H9 (cell line): ENCODE data around the gene MRPL14. TPM values are rescaled to one million over a fixed set of nuclear protein-coding genes. Genes with fewer than 3 reads are reported as not detected.

Experiments
- DNase-seq: peaks from one replicate; pipeline ENCODE4 v3.0.0-alpha.2; 2017
- H2AFZ ChIP-seq: one replicate; pipeline ENCODE4 v1.6.1; 2013; ENCODE audit warnings: mild to moderate bottlenecking, low read length, control low read depth, moderate library complexity
- H2AK5ac ChIP-seq: 2 replicates; pipeline ENCODE4 v1.6.1; 2013; ENCODE audit warnings: low read length, control low read depth, mixed read lengths; ENCODE audit not compliant: insufficient read length
- H2BK120ac ChIP-seq: one replicate; pipeline ENCODE4 v1.6.1; 2013; ENCODE audit warnings: low read depth, mild to moderate bottlenecking, low read length, control low read depth, inconsistent platforms; ENCODE audit not compliant: poor library complexity, severe bottlenecking
- H2BK12ac ChIP-seq: 2 replicates; pipeline ENCODE4 v1.6.1; 2013; ENCODE audit warnings: low read length, control low read depth, mixed read lengths, low read depth; ENCODE audit not compliant: insufficient read length
- H2BK15ac ChIP-seq: 2 replicates; pipeline ENCODE4 v1.6.1; 2013; ENCODE audit warnings: low read depth, low read length, control low read depth
- H2BK20ac ChIP-seq: one replicate; pipeline ENCODE4 v1.6.1; 2013; ENCODE audit warnings: low read depth, mild to moderate bottlenecking, low read length, control low read depth, inconsistent platforms; ENCODE audit not compliant: poor library complexity, severe bottlenecking
- H2BK5ac ChIP-seq: 2 replicates; pipeline ENCODE4 v1.6.1; 2013; ENCODE audit warnings: low read length, control low read depth, mixed read lengths; ENCODE audit not compliant: insufficient read length
- H3K14ac ChIP-seq: 2 replicates; pipeline ENCODE4 v1.6.1; 2013; ENCODE audit warnings: low read length, control low read depth; ENCODE audit not compliant: insufficient read depth
- H3K18ac ChIP-seq: 2 replicates; pipeline ENCODE4 v1.6.1; 2013; ENCODE audit warnings: low read depth, mild to moderate bottlenecking, mixed read lengths, low read length, control low read depth; ENCODE audit not compliant: insufficient read length
- H3K23ac ChIP-seq: 2 replicates; pipeline ENCODE4 v1.6.1; 2013; ENCODE audit warnings: low read length, control low read depth, mixed read lengths, low read depth; ENCODE audit not compliant: insufficient read length
- H3K23me2 ChIP-seq: 2 replicates; pipeline ENCODE4 v1.6.1; 2013; ENCODE audit warnings: low read depth, mild to moderate bottlenecking, mixed read lengths, low read length, control low read depth; ENCODE audit not compliant: insufficient read length, poor library complexity, severe bottlenecking
- H3K27ac ChIP-seq: 2 replicates; pipeline ENCODE4 v1.5.1; 2013; ENCODE audit warnings: low read length, control low read depth, mixed read lengths, low read depth; ENCODE audit not compliant: insufficient read length
- H3K27me3 ChIP-seq: 2 replicates; pipeline ENCODE4 v1.6.1; 2013; ENCODE audit warnings: low read length, control low read depth, inconsistent platforms; ENCODE audit not compliant: insufficient read depth
- H3K4ac ChIP-seq: 2 replicates; pipeline ENCODE4 v1.6.1; 2013; ENCODE audit warnings: low read depth, mild to moderate bottlenecking, control low read depth, inconsistent platforms, low read length, moderate library complexity
- H3K4me1 ChIP-seq: 2 replicates; pipeline ENCODE4 v1.6.1; 2013; ENCODE audit warnings: low read length, control low read depth, inconsistent platforms; ENCODE audit not compliant: insufficient read depth
- H3K4me2 ChIP-seq: 2 replicates; pipeline ENCODE4 v1.6.1; 2013; ENCODE audit warnings: low read length, control low read depth, mixed read lengths; ENCODE audit not compliant: insufficient read length, insufficient read depth
- H3K56ac ChIP-seq: 2 replicates; pipeline ENCODE4 v1.6.1; 2013; ENCODE audit warnings: low read depth, mild to moderate bottlenecking, mixed read lengths, low read length, control low read depth; ENCODE audit not compliant: insufficient read length
- H3K79me1 ChIP-seq: 2 replicates; pipeline ENCODE4 v1.6.1; 2013; ENCODE audit warnings: low read depth, mild to moderate bottlenecking, moderate library complexity, low read length, control low read depth, inconsistent platforms; ENCODE audit not compliant: insufficient read depth, poor library complexity, severe bottlenecking
- H3K79me2 ChIP-seq: 2 replicates; pipeline ENCODE4 v1.6.1; 2013; ENCODE audit warnings: low read length, control low read depth, inconsistent platforms; ENCODE audit not compliant: insufficient read depth
- H3K9ac ChIP-seq: 2 replicates; pipeline ENCODE4 v1.6.1; 2013; ENCODE audit warnings: low read length, control low read depth, mixed read lengths; ENCODE audit not compliant: insufficient read length; ENCODE audit errors: extremely low read depth
- H3K9me3 ChIP-seq: one replicate; pipeline ENCODE4 v1.6.1; 2013; ENCODE audit warnings: low read depth, low read length, inconsistent platforms; ENCODE audit not compliant: control insufficient read depth
- H3T11ph ChIP-seq: one replicate; pipeline ENCODE4 v1.6.1; 2013; ENCODE audit warnings: mild to moderate bottlenecking, low read length, control low read depth, inconsistent platforms
- H4K20me1 ChIP-seq: one replicate; pipeline ENCODE4 v1.6.1; 2013; ENCODE audit not compliant: control insufficient read depth, insufficient read length, insufficient read depth
- H4K5ac ChIP-seq: 2 replicates; pipeline ENCODE4 v1.6.1; 2013; ENCODE audit warnings: low read depth, mild to moderate bottlenecking, mixed read lengths, low read length, control low read depth; ENCODE audit not compliant: insufficient read length
- H4K8ac ChIP-seq: replicated peaks from 2 replicates; pipeline ENCODE4 v1.6.1; 2013; ENCODE audit warnings: low read length, control low read depth, mixed read lengths, low read depth; ENCODE audit not compliant: insufficient read length
- H4K91ac ChIP-seq: 2 replicates; pipeline ENCODE4 v1.6.1; 2013; ENCODE audit warnings: low read depth, mild to moderate bottlenecking, moderate library complexity, mixed read lengths, low read length, control low read depth; ENCODE audit not compliant: insufficient read length
- H3K27ac Mint-ChIP-seq, 3 experiments: 2 replicates in 2 of 3; 3 replicates in 1 of 3; pipeline ENCODE4 v1.8.0; 2020 to 2021; ENCODE audit warnings: mixed read lengths in 3 of 3, mild to moderate bottlenecking in 1 of 3, moderate library complexity in 1 of 3
- H3K27me3 Mint-ChIP-seq: 2 replicates; pipeline ENCODE4 v1.8.0; 2021; ENCODE audit warnings: low read depth, mild to moderate bottlenecking, moderate library complexity, mixed read lengths
- H3K36me3 Mint-ChIP-seq, 3 experiments: 2 replicates in 2 of 3; 3 replicates in 1 of 3; pipeline ENCODE4 v1.8.0; 2020 to 2021; ENCODE audit warnings: low read depth in 3 of 3, mixed read lengths in 3 of 3; ENCODE audit not compliant: insufficient read depth in 1 of 3
- H3K4me1 Mint-ChIP-seq, 2 experiments: 2 replicates each; pipeline ENCODE4 v1.8.0; 2020; ENCODE audit warnings: mixed read lengths in 2 of 2
- H3K4me3 Mint-ChIP-seq, 2 experiments: 2 replicates in 1 of 2; 3 replicates in 1 of 2; pipeline ENCODE4 v1.8.0; 2020 to 2021; ENCODE audit warnings: mild to moderate bottlenecking in 2 of 2, mixed read lengths in 2 of 2, moderate library complexity in 1 of 2
- H3K9me3 Mint-ChIP-seq, 2 experiments: 2 replicates in 1 of 2; 3 replicates in 1 of 2; pipeline ENCODE4 v1.8.0; 2020; ENCODE audit warnings: mild to moderate bottlenecking in 2 of 2, mixed read lengths in 2 of 2, moderate library complexity in 1 of 2
- CTCF ChIP-seq: fragments of 200-600 bp; sonication (generic); conservative IDR thresholded peaks from 3 replicates; pipeline ENCODE4 v1.8.0; 2021; ENCODE audit warnings: antibody characterized with exemption, mild to moderate bottlenecking
- WGBS: extraction: QIAGEN DNeasy Blood & Tissue Kit; methylation state at CpG from one replicate; pipeline ENCODE4 v1.1.7; 2013; ENCODE audit warnings: missing lambda C conversion rate, low lambda C conversion rate, mixed read lengths; ENCODE audit not compliant: insufficient read length; ENCODE audit errors: extremely low coverage; 5-methylcytosine and 5-hydroxymethylcytosine counted together
- total RNA-seq: library from RNA; stranded (reverse); gene quantifications from 2 replicates; pipeline ENCODE4 v1.2.1, GENCODE V29; 2021

MRPL14 gene
- total RNA-seq, 1 experiment from 2014 or later, result 80.1 TPM

GRCh38 chr6:44150317-44150917, 23.2 kb upstream of the MRPL14 start:
- Histone ChIP-seq H2BK120ac (no peak overlapping the region), H3K9ac (no peak overlapping the region), H2AK5ac (no peak overlapping the region), H3K23ac (no peak overlapping the region), H3K14ac (no peak overlapping the region), H2BK5ac (no peak overlapping the region), H3K18ac (no peak overlapping the region), H3K23me2 (no peaks in the 10 kb centered on the region), H4K8ac (no peak overlapping the region), H3K4me2 (no peak overlapping the region), H3K79me2 (no peaks in the 10 kb centered on the region), H2BK20ac (no peak overlapping the region), H3K79me1 (no peaks in the 10 kb centered on the region), H4K20me1 (peaks cover 7% of the 10 kb centered on the region), H2AFZ (no peak overlapping the region), H3T11ph (no peak overlapping the region), H3K4me1 (no peaks in the 10 kb centered on the region), H2BK15ac (no peak overlapping the region), H3K9me3 (no peaks in the 10 kb centered on the region), H3K56ac (no peak overlapping the region), H4K91ac (no peak overlapping the region), H4K5ac (no peak overlapping the region), H3K27ac (no peak overlapping the region), H3K27me3 (no peaks in the 10 kb centered on the region), H2BK12ac (no peak overlapping the region), H3K4ac (no peak overlapping the region)
- DNase-seq, result no peak
- H3K4me1 Mint-ChIP-seq, result peaks cover 7 to 11% of the 10 kb centered on the region in 2 experiments
- no CpG with 5 or more reads among the region's 3 CpGs for WGBS
- peaks cover 2% of the 10 kb centered on the region; the same call in 1 of the 2 replicates for H3K27me3 Mint-ChIP-seq
- H3K36me3 Mint-ChIP-seq, result peaks cover 17 to 52% (median 43%) of the 10 kb centered on the region in 3 experiments
- no peak for TF ChIP-seq CTCF
- H3K27ac Mint-ChIP-seq, result peak overlapping the region in 1 of 3 experiments; percentile 53; a peak in 1 of 7 replicates
- H3K4me3 Mint-ChIP-seq, result no peak overlapping the region
- no peaks in the 10 kb centered on the region for H3K9me3 Mint-ChIP-seq
